Spleen (tissue), 7 donors: ENCODE results near the gene CEP152.

ENCODE experiments used
- CTCF ChIP-seq, 11 experiments: fragments of 200-600 bp in 7 of 11; fragments of 450-650 bp in 4 of 11; sonication (generic) in 4 of 11; IDR thresholded peaks in 8 of 11; conservative IDR thresholded peaks in 3 of 11; 1 replicate in 7 of 11; 2 replicates in 4 of 11; pipeline versions ENCODE4 v1.4.0 to v1.8.0; 2016 to 2021; ENCODE audit warnings: antibody characterized with exemption in 11 of 11, inconsistent platforms in 4 of 11, mild to moderate bottlenecking in 1 of 11
- POLR2A ChIP-seq, 3 donors: fragments of 450-650 bp; IDR thresholded peaks; one replicate each; pipeline ENCODE4 v1.5.1; 2017; ENCODE audit warnings: antibody characterized with exemption in 3 of 3, mild to moderate bottlenecking in 1 of 3
- donor health status: DM: no; HTN: no; CAD: no; lungs with moderate emphysema.
- donor health status: DM: no; HTN: no; CAD: no.
- donor health status: DM: no; HTN: no; CAD: no.

GRCh38 chr15:48803877-48804276 is 7.0 kb downstream of the CEP152 start:
- TF ChIP-seq POLR2A (IDR thresholded peaks at IDR 0.05) (no peak), CTCF (IDR thresholded peaks at IDR 0.05 in 8 of 11, conservative IDR thresholded peaks at IDR 0.05 in 3 of 11) (no peak)
